ENCODE measurements around the gene BCCIP.

GRCh38 chr10:125820701-125821100, 2.6 kb upstream of the BCCIP start:
- TF ChIP-seq EZH2 (IDR thresholded peaks at IDR 0.05): no peak
- TF ChIP-seq, protein P1, sequence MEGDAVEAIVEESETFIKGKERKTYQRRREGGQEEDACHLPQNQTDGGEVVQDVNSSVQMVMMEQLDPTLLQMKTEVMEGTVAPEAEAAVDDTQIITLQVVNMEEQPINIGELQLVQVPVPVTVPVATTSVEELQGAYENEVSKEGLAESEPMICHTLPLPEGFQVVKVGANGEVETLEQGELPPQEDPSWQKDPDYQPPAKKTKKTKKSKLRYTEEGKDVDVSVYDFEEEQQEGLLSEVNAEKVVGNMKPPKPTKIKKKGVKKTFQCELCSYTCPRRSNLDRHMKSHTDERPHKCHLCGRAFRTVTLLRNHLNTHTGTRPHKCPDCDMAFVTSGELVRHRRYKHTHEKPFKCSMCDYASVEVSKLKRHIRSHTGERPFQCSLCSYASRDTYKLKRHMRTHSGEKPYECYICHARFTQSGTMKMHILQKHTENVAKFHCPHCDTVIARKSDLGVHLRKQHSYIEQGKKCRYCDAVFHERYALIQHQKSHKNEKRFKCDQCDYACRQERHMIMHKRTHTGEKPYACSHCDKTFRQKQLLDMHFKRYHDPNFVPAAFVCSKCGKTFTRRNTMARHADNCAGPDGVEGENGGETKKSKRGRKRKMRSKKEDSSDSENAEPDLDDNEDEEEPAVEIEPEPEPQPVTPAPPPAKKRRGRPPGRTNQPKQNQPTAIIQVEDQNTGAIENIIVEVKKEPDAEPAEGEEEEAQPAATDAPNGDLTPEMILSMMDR (IDR thresholded peaks at IDR 0.05): no peak
- no peak for TF ChIP-seq EZH2phosphoT487 (IDR thresholded peaks at IDR 0.05)
